Stomach (tissue), 9 donors: ENCODE results near the gene GPR176. TPM values are rescaled to one million over a fixed set of nuclear protein-coding genes. Genes with fewer than 3 reads are reported as not detected.
A peak's percentile ranks its signal among the peaks of the same experiment; 100 is the strongest.

Experiments
- DNase-seq, 2 donors: peaks; one replicate each; pipeline versions ENCODE4 v3.0.0 to v3.0.0-alpha.2; 2013 to 2019
- H3K27ac ChIP-seq, 5 donors: fragments of 200-600 bp in 4 of 5; sonication (generic) in 4 of 5; one replicate each; pipeline ENCODE4 v1.5.1; 2013 to 2019; ENCODE audit warnings: mild to moderate bottlenecking in 1 of 5, moderate library complexity in 1 of 5
- H3K27me3 ChIP-seq, 3 donors: fragments of 200-600 bp; sonication (generic); one replicate each; pipeline ENCODE4 v1.5.1; 2017 to 2019; ENCODE audit warnings: mixed run types in 1 of 3
- H3K36me3 ChIP-seq, 4 donors: fragments of 200-600 bp; sonication (generic); 1 replicate in 3 of 4; 2 replicates in 1 of 4; pipeline ENCODE4 v1.5.1; 2016 to 2019
- H3K4me1 ChIP-seq, 4 donors: fragments of 200-600 bp; sonication (generic); one replicate each; pipeline ENCODE4 v1.5.1; 2016 to 2019
- H3K4me3 ChIP-seq, 4 donors: fragments of 200-600 bp; sonication (generic) in 3 of 4; one replicate each; pipeline ENCODE4 v1.5.1; 2016 to 2019; ENCODE audit warnings: mild to moderate bottlenecking in 1 of 4
- H3K9me3 ChIP-seq, 4 donors: fragments of 200-600 bp; sonication (generic); one replicate each; pipeline ENCODE4 v1.5.1; 2016 to 2019
- EP300 ChIP-seq: sonication (generic); formaldehyde crosslinking; IDR thresholded peaks from one replicate; pipeline ENCODE4 v1.6.1; 2017; ENCODE audit warnings: antibody characterized with exemption
- POLR2A ChIP-seq, 4 donors: fragments of 450-650 bp; IDR thresholded peaks; one replicate each; pipeline ENCODE4 v1.6.1; 2016; ENCODE audit warnings: antibody characterized with exemption in 4 of 4, control low read depth in 2 of 4, mild to moderate bottlenecking in 1 of 4, moderate library complexity in 1 of 4
- POLR2AphosphoS5 ChIP-seq, 3 donors: sonication (generic); formaldehyde crosslinking; IDR thresholded peaks; one replicate each; pipeline ENCODE4 v1.6.1; 2016; ENCODE audit warnings: antibody characterized with exemption in 3 of 3
- WGBS, 5 donors: extraction: QIAGEN DNeasy Blood & Tissue Kit in 3 of 5; methylation state at CpG; one replicate each; pipeline versions ENCODE4 v1.1.5 to v1.1.7; 2013 to 2018; 5-methylcytosine and 5-hydroxymethylcytosine counted together
- intact Hi-C: fragments of 100-400 bp; cut with DNase I; formaldehyde crosslinking; loops from one replicate; pipeline ENCODE4 v1.15.1; 2023; ENCODE audit warnings: low total_unique reads
- polyA plus RNA-seq, 3 donors: library from polyadenylated mRNA; stranded (reverse); fragments of 200-250 nt; gene quantifications; one replicate each; pipeline ENCODE4 v1.2.3, GENCODE V29; 2013
- total RNA-seq, 5 donors: library from RNA; depleted of rRNA; stranded (reverse); fragments of >200 nt; gene quantifications; one replicate each; pipeline versions ENCODE4 v1.1.0 to v1.2.3, GENCODE V29; 2014 to 2016
- TF ChIP-seq, protein P1 (sequence below), 7 experiments: fragments of 450-650 bp in 4 of 7; fragments of 200-600 bp in 3 of 7; sonication (generic) in 3 of 7; IDR thresholded peaks; one replicate each; pipeline ENCODE4 v1.5.1; 2016 to 2019; ENCODE audit warnings: antibody characterized with exemption in 7 of 7, control low read depth in 2 of 7, mild to moderate bottlenecking in 1 of 7
- donor health status: healthy with polysubstance abuse.
- donor health status: Bipolar disorder and iron deficiency.
- donor health status: healthy.

The GPR176 gene
- total and polyA plus RNA-seq, 8 donors, result 0.29 to 10.1 (median 1.3) TPM; not detected in 1

DNA sequence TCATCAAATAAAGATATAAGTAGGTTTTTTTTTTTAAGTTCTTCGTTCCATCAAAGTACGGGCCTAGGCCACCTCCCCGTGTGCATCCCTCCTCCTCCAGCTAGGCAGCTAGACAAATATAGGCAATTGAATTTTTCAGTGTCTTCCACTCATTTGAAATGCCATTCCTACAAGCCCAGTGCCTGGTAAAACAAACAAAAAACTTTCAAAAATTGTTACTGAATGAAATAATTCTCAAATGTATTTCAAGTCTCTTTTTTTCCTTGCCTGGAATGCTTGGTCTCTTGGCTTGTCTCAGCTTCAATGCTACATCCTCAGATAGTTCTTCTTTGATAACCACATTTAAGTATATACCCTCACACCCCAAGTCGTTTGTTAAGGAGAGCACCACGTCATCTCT is 17.6 kb upstream of the GPR176 start:
- TF ChIP-seq POLR2A (IDR thresholded peaks at IDR 0.05) (no peak), POLR2AphosphoS5 (IDR thresholded peaks at IDR 0.05) (no peak), EP300 (no peak)
- TF ChIP-seq, protein P1, sequence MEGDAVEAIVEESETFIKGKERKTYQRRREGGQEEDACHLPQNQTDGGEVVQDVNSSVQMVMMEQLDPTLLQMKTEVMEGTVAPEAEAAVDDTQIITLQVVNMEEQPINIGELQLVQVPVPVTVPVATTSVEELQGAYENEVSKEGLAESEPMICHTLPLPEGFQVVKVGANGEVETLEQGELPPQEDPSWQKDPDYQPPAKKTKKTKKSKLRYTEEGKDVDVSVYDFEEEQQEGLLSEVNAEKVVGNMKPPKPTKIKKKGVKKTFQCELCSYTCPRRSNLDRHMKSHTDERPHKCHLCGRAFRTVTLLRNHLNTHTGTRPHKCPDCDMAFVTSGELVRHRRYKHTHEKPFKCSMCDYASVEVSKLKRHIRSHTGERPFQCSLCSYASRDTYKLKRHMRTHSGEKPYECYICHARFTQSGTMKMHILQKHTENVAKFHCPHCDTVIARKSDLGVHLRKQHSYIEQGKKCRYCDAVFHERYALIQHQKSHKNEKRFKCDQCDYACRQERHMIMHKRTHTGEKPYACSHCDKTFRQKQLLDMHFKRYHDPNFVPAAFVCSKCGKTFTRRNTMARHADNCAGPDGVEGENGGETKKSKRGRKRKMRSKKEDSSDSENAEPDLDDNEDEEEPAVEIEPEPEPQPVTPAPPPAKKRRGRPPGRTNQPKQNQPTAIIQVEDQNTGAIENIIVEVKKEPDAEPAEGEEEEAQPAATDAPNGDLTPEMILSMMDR (IDR thresholded peaks at IDR 0.05), result no peak
- intact Hi-C loops, result no loop called here
- no peak for DNase-seq

DNA sequence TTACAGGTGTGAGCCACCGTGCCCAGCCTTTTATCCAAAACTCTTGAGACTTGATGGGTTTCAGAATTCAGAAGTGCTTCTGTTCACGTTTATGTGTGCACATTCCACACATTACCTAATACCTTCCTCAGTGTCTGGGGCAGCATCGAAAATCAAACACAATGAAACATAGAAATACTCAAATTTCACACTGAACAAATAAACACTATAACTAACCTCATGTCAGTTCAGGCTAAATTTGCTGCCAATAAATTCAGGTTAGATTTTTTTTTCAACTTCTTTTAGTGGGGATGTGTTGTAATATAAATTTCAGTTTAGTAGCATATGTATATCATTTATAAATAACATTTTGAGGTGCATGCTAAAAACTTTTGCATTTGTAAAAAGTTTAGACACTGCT is 16.6 kb upstream of the GPR176 start:
- WGBS, 5 donors, result 70 to 86% (median 71%) methylated on average over 3 of the region's 3 CpGs
- Histone ChIP-seq H3K27me3 (no peaks in the 10 kb centered on the region), H3K9me3 (no peaks in the 10 kb centered on the region), H3K27ac (no peak overlapping the region), H3K4me1 (peaks cover 22 to 48% (median 33%) of the 10 kb centered on the region in 4 donors), H3K4me3 (no peak overlapping the region), H3K36me3 (peaks cover 0 to 24% (median 21%) of the 10 kb centered on the region in 4 donors)
- TF ChIP-seq POLR2A (IDR thresholded peaks at IDR 0.05) (no peak), EP300 (no peak), POLR2AphosphoS5 (IDR thresholded peaks at IDR 0.05) (no peak)
- TF ChIP-seq, protein P1 (IDR thresholded peaks at IDR 0.05), result no peak
- intact Hi-C loops, result no loop called here
- no peak for DNase-seq

More for the DNA sequence above, 17.6 kb upstream of the GPR176 start:
- H3K27ac ChIP-seq, result no peak overlapping the region
- WGBS, 5 donors, result 84 to 89% (median 88%) methylated on average over 5 of the region's 5 CpGs
- peaks cover 0 to 34% (median 25%) of the 10 kb centered on the region in 4 donors for H3K36me3 ChIP-seq
- peaks cover 22 to 48% (median 33%) of the 10 kb centered on the region in 4 donors for H3K4me1 ChIP-seq
- no peaks in the 10 kb centered on the region for H3K27me3 ChIP-seq
- no peaks in the 10 kb centered on the region for H3K9me3 ChIP-seq
- no peak overlapping the region for H3K4me3 ChIP-seq

DNA sequence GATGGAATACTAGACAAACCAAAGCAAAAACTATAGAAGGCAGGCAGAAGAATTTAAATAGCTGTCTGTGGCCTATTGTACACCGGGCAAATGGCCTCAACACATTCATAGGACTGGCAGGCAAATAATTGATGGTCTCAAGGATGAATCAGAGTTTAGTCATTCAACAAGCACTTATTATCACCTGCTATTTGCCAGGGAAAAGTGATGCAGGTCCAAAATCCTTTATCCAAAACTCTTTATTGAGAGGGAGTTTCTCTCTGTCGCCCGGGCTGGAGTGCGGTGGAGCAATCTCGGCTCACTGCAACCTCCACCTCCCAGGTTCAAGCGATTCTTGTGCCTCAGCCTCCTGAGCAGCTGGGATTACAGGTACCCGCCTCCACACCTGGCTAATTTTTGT is 16.1 kb upstream of the GPR176 start:
- Histone ChIP-seq H3K9me3 (no peaks in the 10 kb centered on the region), H3K4me1 (peaks cover 22 to 48% (median 33%) of the 10 kb centered on the region in 4 donors), H3K27ac (no peak overlapping the region), H3K27me3 (no peaks in the 10 kb centered on the region), H3K4me3 (no peak overlapping the region), H3K36me3 (peaks cover 0 to 19% (median 17%) of the 10 kb centered on the region in 4 donors)
- intact Hi-C loops, result no loop called here
- no peak for DNase-seq
- 94 to 98% (median 96%) methylated on average over 7 of the region's 7 CpGs for WGBS, 5 donors
- TF ChIP-seq, protein P1 (IDR thresholded peaks at IDR 0.05), result no peak
- TF ChIP-seq POLR2A (IDR thresholded peaks at IDR 0.05) (no peak), EP300 (no peak), POLR2AphosphoS5 (IDR thresholded peaks at IDR 0.05) (no peak)

- intact Hi-C loops, result no loop called here
- H3K9me3 ChIP-seq, result no peaks in the 10 kb centered on the region
- H3K27ac ChIP-seq, result no peak overlapping the region
- H3K36me3 ChIP-seq, result peaks cover 0 to 10% (median 8%) of the 10 kb centered on the region in 4 donors
- H3K4me3 ChIP-seq, result peak overlapping the region in 1 of 4 donors; percentile 74
- 89 to 95% (median 91%) methylated on average over 4 of the region's 4 CpGs for WGBS, 5 donors
- no peak for DNase-seq
- no peaks in the 10 kb centered on the region for H3K27me3 ChIP-seq
- peaks cover 22 to 48% (median 33%) of the 10 kb centered on the region in 4 donors for H3K4me1 ChIP-seq
- TF ChIP-seq POLR2AphosphoS5 (IDR thresholded peaks at IDR 0.05), result no peak
- no peak for TF ChIP-seq POLR2A (IDR thresholded peaks at IDR 0.05)
- TF ChIP-seq, protein P1 (IDR thresholded peaks at IDR 0.05), result no peak
- no peak for TF ChIP-seq EP300
These were observed 15.2 kb upstream of the GPR176 start for GRCh38 chr15:39935241-39935640.
